Mesothelial cell of epicardium (in vitro differentiated cells): ENCODE measurements around the gene CCDC81. TPM values are rescaled to one million over a fixed set of nuclear protein-coding genes. Genes with fewer than 3 reads are reported as not detected.

ENCODE experiments used
- DNase-seq, 2 experiments: peaks; one replicate each; pipeline ENCODE4 v3.0.0; 2021; ENCODE audit warnings: low spot score in 2 of 2; ENCODE audit not compliant: unreplicated experiment in 2 of 2
- H3K27ac Mint-ChIP-seq: 2 replicates; pipeline ENCODE4 v1.8.0; 2021; ENCODE audit warnings: mixed read lengths
- H3K27me3 Mint-ChIP-seq: 2 replicates; pipeline ENCODE4 v1.8.0; 2021; ENCODE audit warnings: low read depth, mixed read lengths
- H3K36me3 Mint-ChIP-seq: 2 replicates; pipeline ENCODE4 v1.8.0; 2021; ENCODE audit warnings: mixed read lengths
- H3K4me1 Mint-ChIP-seq: 2 replicates; pipeline ENCODE4 v1.8.0; 2021; ENCODE audit warnings: mixed read lengths
- H3K4me3 Mint-ChIP-seq: 2 replicates; pipeline ENCODE4 v1.8.0; 2021; ENCODE audit warnings: mild to moderate bottlenecking, moderate library complexity, mixed read lengths
- H3K9me3 Mint-ChIP-seq: 2 replicates; pipeline ENCODE4 v1.8.0; 2021; ENCODE audit warnings: mixed read lengths
- total RNA-seq: library from RNA; stranded (reverse); gene quantifications from 3 replicates; pipeline ENCODE4 v1.2.1, GENCODE V29; 2021
- TF ChIP-seq, protein P1 (sequence below): fragments of 200-600 bp; sonication (generic); IDR thresholded peaks from one replicate; pipeline ENCODE4 v1.5.0; 2021; ENCODE audit warnings: antibody characterized with exemption; ENCODE audit not compliant: unreplicated experiment

CCDC81 gene
- total RNA-seq, 1 donor from 2014 or later, result 2.8 TPM

DNA sequence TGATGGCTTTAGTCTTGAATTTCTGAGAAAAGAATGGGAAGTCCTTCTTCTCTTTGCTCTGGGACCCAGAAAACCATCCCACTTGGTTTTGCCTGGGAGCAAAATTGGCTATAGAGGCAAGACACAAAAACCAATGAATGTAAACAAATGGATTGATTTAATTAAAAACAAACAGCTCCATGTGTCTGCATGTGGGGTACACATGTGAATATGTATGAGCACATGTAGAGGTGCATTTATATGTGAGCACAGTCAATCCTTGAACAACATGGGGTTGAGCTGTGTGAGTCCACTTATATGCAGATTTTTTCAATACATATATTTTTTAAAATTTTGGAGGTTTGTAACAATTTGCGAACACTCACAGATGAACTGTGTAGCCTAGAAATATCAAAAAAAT is 87.2 kb downstream of the CCDC81 start:
- Mint-ChIP-seq H3K27ac (no peak overlapping the region), H3K27me3 (no peaks in the 10 kb centered on the region), H3K4me1 (peaks cover 8% of the 10 kb centered on the region), H3K9me3 (no peaks in the 10 kb centered on the region), H3K4me3 (no peak overlapping the region), H3K36me3 (peaks cover 3% of the 10 kb centered on the region)
- DNase-seq, result no peak
- TF ChIP-seq, protein P1, sequence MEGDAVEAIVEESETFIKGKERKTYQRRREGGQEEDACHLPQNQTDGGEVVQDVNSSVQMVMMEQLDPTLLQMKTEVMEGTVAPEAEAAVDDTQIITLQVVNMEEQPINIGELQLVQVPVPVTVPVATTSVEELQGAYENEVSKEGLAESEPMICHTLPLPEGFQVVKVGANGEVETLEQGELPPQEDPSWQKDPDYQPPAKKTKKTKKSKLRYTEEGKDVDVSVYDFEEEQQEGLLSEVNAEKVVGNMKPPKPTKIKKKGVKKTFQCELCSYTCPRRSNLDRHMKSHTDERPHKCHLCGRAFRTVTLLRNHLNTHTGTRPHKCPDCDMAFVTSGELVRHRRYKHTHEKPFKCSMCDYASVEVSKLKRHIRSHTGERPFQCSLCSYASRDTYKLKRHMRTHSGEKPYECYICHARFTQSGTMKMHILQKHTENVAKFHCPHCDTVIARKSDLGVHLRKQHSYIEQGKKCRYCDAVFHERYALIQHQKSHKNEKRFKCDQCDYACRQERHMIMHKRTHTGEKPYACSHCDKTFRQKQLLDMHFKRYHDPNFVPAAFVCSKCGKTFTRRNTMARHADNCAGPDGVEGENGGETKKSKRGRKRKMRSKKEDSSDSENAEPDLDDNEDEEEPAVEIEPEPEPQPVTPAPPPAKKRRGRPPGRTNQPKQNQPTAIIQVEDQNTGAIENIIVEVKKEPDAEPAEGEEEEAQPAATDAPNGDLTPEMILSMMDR, result no peak

DNA sequence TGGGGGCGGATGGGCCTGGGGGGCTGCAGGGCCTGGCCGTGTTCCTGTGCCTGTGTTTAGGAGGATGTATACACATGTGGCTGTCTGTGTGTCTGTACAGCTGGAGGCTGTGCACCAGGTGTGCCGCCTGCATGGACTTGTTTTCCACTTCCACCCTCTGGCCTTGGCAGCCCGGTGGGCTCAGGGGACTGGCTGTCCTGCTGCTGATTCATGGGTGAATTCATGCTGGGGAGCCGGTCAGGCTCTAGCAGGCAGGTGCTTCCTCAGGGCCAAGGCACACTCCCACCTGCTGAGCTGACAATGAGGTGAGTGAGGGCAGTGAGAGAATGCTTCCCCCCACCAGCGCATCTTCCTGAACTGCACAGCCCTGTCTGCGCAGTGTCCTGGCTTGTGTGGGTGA is 88.4 kb downstream of the CCDC81 start:
- peaks cover 8% of the 10 kb centered on the region for H3K4me1 Mint-ChIP-seq
- H3K9me3 Mint-ChIP-seq, result no peaks in the 10 kb centered on the region
- TF ChIP-seq, protein P1, result no peak
- H3K27me3 Mint-ChIP-seq, result no peaks in the 10 kb centered on the region
- no peak overlapping the region for H3K4me3 Mint-ChIP-seq
- DNase-seq, result no peak
- peaks cover 3% of the 10 kb centered on the region for H3K36me3 Mint-ChIP-seq
- H3K27ac Mint-ChIP-seq, result no peak overlapping the region

DNA sequence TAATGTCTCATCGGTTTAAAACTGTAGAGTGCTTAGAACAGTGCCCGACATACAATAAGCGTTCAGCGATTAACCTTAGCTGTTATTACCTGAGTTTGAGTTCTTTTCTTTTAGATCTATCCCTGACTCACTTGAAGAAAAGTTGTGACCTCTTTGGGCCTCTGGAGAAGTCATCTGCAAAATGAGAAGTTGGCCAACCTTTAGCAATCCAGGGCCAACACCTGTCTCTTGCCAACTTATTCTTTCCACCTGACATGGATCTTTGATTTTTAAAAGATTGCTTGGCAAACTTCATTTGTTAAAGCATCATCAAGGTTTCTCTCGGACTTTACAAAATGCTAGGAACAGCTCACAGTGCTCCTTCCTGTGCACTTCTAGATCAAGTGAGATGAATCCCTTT is 89.3 kb downstream of the CCDC81 start:
- H3K4me1 Mint-ChIP-seq, result peaks cover 8% of the 10 kb centered on the region
- no peak for DNase-seq
- H3K27me3 Mint-ChIP-seq, result no peaks in the 10 kb centered on the region
- no peaks in the 10 kb centered on the region for H3K9me3 Mint-ChIP-seq
- H3K36me3 Mint-ChIP-seq, result peaks cover 3% of the 10 kb centered on the region
- H3K27ac Mint-ChIP-seq, result no peak overlapping the region
- TF ChIP-seq, protein P1, result no peak
- no peak overlapping the region for H3K4me3 Mint-ChIP-seq

DNA sequence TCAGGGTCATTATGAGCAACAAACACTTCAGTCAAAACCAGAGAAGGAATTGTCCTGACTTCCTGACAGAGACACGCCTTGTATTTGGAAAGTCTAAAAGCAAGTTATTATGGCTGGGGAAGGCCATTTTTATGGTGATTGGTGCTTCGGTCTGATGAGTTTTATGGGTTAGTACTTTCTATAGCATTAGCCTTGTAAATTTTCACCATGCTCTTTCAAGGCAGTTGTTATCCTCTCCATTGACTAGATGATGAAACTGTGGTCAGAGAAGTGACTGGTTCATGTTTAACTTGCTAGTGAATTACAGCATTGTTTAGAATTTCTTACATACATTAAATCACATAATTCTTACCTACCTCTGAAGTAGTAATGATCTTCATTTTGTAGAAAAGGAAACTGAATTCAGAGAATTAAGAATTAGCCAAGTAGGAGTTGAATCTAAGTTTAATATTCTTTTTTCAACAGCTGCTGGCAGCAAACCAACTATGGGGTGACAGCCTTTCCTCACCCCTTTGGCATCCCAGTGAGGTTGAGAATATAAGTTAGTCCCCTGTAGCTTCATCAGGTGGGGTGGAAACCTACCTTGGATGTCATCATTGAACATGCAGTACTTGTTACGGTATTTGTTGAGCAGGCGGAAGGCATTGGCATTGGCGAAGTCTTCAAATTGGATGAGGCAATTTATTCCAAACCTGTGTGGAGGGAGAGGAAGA is 90.0 kb downstream of the CCDC81 start:
- Mint-ChIP-seq H3K27ac (no peak overlapping the region), H3K36me3 (peaks cover 3% of the 10 kb centered on the region), H3K4me3 (no peak overlapping the region), H3K27me3 (no peaks in the 10 kb centered on the region), H3K4me1 (peaks cover 8% of the 10 kb centered on the region), H3K9me3 (no peaks in the 10 kb centered on the region)
- TF ChIP-seq, protein P1, result no peak
- no peak for DNase-seq

DNA sequence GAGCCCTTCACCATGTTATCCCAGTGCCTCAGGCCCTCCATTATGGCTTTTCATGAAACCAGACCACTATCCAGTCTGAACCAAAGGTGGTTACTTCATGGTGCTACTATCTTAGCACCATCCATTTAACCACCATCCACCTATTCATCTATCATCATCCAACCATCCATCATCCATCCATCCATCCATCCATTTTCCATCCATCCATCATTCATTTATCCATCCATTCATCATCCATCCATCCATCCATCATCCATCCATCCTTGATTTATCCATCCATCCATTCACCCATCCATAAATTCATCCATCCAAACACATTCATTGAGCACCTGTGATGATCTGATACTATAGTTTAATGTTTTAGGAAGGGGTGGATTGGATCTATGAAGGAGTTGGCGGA is 93.5 kb downstream of the CCDC81 start:
- Mint-ChIP-seq H3K36me3 (no peaks in the 10 kb centered on the region), H3K27me3 (no peaks in the 10 kb centered on the region), H3K4me3 (no peak overlapping the region), H3K4me1 (no peaks in the 10 kb centered on the region), H3K9me3 (no peaks in the 10 kb centered on the region), H3K27ac (no peak overlapping the region)
- DNase-seq, result no peak
- TF ChIP-seq, protein P1, result no peak
